Measurements from ENCODE around the gene VSIG2. TPM values are rescaled to one million over a fixed set of nuclear protein-coding genes. Genes with fewer than 3 reads are reported as not detected.

Gene VSIG2
- total RNA-seq, 3 donors from 2014 or later (not counting 1 experiment from before 2014, with no cell fraction given): not detected

DNA sequence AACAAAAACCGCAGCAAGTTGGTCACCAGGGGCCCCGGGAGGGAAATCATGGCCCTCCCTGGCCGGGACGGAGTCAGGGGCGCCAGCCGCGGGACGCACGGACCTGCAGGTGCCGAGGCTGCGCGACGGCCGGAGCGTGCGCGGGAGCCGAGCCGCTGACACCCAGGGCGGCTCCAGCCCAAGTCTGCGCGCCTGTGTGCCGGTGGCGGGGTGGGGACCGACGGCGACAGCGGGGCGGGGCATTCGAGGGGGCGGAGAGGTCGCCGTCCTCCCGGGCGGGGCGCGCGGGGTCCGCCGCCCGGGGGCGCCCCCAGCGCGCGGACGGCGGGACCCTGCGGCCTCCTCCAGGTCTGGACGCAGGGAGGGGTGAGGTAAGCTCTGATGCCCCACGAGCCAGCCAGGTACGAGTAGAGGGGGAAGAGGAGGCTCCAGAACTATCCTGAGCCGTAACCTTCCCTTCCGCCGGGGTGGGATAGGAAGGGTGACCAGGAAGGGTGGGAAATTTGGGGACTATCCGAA, 10.1 kb upstream of the VSIG2 start, which contains the start of gene ESAM:
Gene ESAM (minus strand): TSS at position 186 of the 519 bp plus-strand sequence. CDS start 136 bp downstream, at position 50.
- Mint-ChIP-seq H3K27ac (no peak within 1 kb of the TSS), H3K27me3 (ENCODE audit: low read depth in 2 of 2) (peaks cover 30 to 36% of the 10 kb centered on the region in 2 donors), H3K36me3 (no peaks in the 10 kb centered on the region)

GRCh38 chr11:124761301-124762104, 9.4 kb upstream of the VSIG2 start:
- peaks cover 20 to 30% of the 10 kb centered on the region in 2 donors for H3K4me1 Mint-ChIP-seq
- H3K4me1 ChIP-seq (ENCODE audit: control insufficient read depth, insufficient read depth, low read length): peaks cover 51% of the 10 kb centered on the region
- DNase-seq (peak in 1 of 2 donors; percentile 50), ATAC-seq (no peak)
- 17% methylated on average over 19 of the region's 25 CpGs for WGBS (ENCODE audit: insufficient coverage)
- no peaks in the 10 kb centered on the region for H3K36me3 Mint-ChIP-seq
- H3K27ac Mint-ChIP-seq: no peak overlapping the region
- H3K9me3 ChIP-seq (ENCODE audit: control insufficient read depth, insufficient read depth, low read length): no peaks in the 10 kb centered on the region
- H3K36me3 ChIP-seq (ENCODE audit: control insufficient read depth, insufficient read depth, low read length): no peaks in the 10 kb centered on the region
- intact Hi-C loops (cut with micrococcal nuclease): loop anchor here (2.0 to 10.0 kb wide), 2 partner anchors 37 to 73 kb away; no protein-coding TSS in a partner anchor
- H3K27ac ChIP-seq (ENCODE audit: low read length): no peak overlapping the region
- no peaks in the 10 kb centered on the region for H3K9me3 Mint-ChIP-seq
- TF ChIP-seq, protein P1, sequence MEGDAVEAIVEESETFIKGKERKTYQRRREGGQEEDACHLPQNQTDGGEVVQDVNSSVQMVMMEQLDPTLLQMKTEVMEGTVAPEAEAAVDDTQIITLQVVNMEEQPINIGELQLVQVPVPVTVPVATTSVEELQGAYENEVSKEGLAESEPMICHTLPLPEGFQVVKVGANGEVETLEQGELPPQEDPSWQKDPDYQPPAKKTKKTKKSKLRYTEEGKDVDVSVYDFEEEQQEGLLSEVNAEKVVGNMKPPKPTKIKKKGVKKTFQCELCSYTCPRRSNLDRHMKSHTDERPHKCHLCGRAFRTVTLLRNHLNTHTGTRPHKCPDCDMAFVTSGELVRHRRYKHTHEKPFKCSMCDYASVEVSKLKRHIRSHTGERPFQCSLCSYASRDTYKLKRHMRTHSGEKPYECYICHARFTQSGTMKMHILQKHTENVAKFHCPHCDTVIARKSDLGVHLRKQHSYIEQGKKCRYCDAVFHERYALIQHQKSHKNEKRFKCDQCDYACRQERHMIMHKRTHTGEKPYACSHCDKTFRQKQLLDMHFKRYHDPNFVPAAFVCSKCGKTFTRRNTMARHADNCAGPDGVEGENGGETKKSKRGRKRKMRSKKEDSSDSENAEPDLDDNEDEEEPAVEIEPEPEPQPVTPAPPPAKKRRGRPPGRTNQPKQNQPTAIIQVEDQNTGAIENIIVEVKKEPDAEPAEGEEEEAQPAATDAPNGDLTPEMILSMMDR (IDR thresholded peaks at IDR 0.05): no peak
- peak overlapping the region; percentile 42 for H3K4me3 Mint-ChIP-seq
- peak overlapping the region; percentile 17 for H3K4me3 ChIP-seq (ENCODE audit: low read length)
- peaks cover 37 to 43% of the 10 kb centered on the region in 2 donors for H3K27me3 Mint-ChIP-seq (ENCODE audit: low read depth in 2 of 2)
- H3K27me3 ChIP-seq (ENCODE audit: control insufficient read depth, insufficient read depth, low read length): peaks cover 42% of the 10 kb centered on the region

More for the DNA sequence above, 10.1 kb upstream of the VSIG2 start, which contains the start of gene ESAM:
- H3K4me1 Mint-ChIP-seq: peaks cover 20 to 30% of the 10 kb centered on the region in 2 donors
- TF ChIP-seq, protein P1 (IDR thresholded peaks at IDR 0.05): no peak
- peak; percentile 34 to 82 for DNase-seq
- Histone ChIP-seq H3K36me3 (ENCODE audit: control insufficient read depth, insufficient read depth, low read length) (peaks cover 5% of the 10 kb centered on the region), H3K4me1 (ENCODE audit: control insufficient read depth, insufficient read depth, low read length) (peaks cover 51% of the 10 kb centered on the region), H3K27me3 (ENCODE audit: control insufficient read depth, insufficient read depth, low read length) (peaks cover 42% of the 10 kb centered on the region), H3K27ac (ENCODE audit: low read length) (no peak within 1 kb of the TSS), H3K4me3 (ENCODE audit: low read length) (peak within 1 kb of the TSS; percentile 41), H3K9me3 (ENCODE audit: control insufficient read depth, insufficient read depth, low read length) (no peaks in the 10 kb centered on the region)
- intact Hi-C loops (cut with micrococcal nuclease): loop anchor here (2.0 to 10.0 kb wide), 2 partner anchors 37 to 73 kb away; no protein-coding TSS in a partner anchor
- ATAC-seq: peak; percentile 62 to 69 (median 64)
- WGBS (ENCODE audit: insufficient coverage): under 1% methylated on average over 53 of the region's 55 CpGs
- H3K9me3 Mint-ChIP-seq: no peaks in the 10 kb centered on the region
- H3K4me3 Mint-ChIP-seq: peak within 1 kb of the TSS; percentile 97

GRCh38 chr11:124760806-124761205, 8.8 kb upstream of the VSIG2 start:
- TF ChIP-seq, protein P1 (IDR thresholded peaks at IDR 0.05): no peak
- intact Hi-C loops (cut with micrococcal nuclease): loop anchor here (1.0 to 10.0 kb wide), 2 partner anchors 13 to 74 kb away; no protein-coding TSS in a partner anchor
- ATAC-seq: no peak
- no peaks in the 10 kb centered on the region for H3K36me3 ChIP-seq (ENCODE audit: control insufficient read depth, insufficient read depth, low read length)
- Mint-ChIP-seq H3K4me3 (peak overlapping the region; percentile 47), H3K9me3 (no peaks in the 10 kb centered on the region), H3K27ac (no peak overlapping the region), H3K36me3 (no peaks in the 10 kb centered on the region), H3K27me3 (ENCODE audit: low read depth in 2 of 2) (peaks cover 40 to 50% of the 10 kb centered on the region in 2 donors), H3K4me1 (peaks cover 20 to 30% of the 10 kb centered on the region in 2 donors)
- H3K9me3 ChIP-seq (ENCODE audit: control insufficient read depth, insufficient read depth, low read length): no peaks in the 10 kb centered on the region
- H3K4me1 ChIP-seq (ENCODE audit: control insufficient read depth, insufficient read depth, low read length): peaks cover 51% of the 10 kb centered on the region
- no peak overlapping the region for H3K4me3 ChIP-seq (ENCODE audit: low read length)
- DNase-seq: no peak
- H3K27ac ChIP-seq (ENCODE audit: low read length): no peak overlapping the region
- 78% methylated on average over 3 of the region's 3 CpGs for WGBS (ENCODE audit: insufficient coverage)
- H3K27me3 ChIP-seq (ENCODE audit: control insufficient read depth, insufficient read depth, low read length): peaks cover 42% of the 10 kb centered on the region

All from natural killer cell (primary cell).